Stomach (tissue), 4 donors: ENCODE results near the gene PRRC2C.

Experiments
- EP300 ChIP-seq: sonication (generic); formaldehyde crosslinking; IDR thresholded peaks from one replicate; pipeline ENCODE4 v1.6.1; 2017; ENCODE audit warnings: antibody characterized with exemption
- POLR2A ChIP-seq, 4 donors: fragments of 450-650 bp; IDR thresholded peaks; one replicate each; pipeline ENCODE4 v1.6.1; 2016; ENCODE audit warnings: antibody characterized with exemption in 4 of 4, control low read depth in 2 of 4, mild to moderate bottlenecking in 1 of 4, moderate library complexity in 1 of 4
- TF ChIP-seq, protein P1 (sequence below), 7 experiments: fragments of 450-650 bp in 4 of 7; fragments of 200-600 bp in 3 of 7; sonication (generic) in 3 of 7; IDR thresholded peaks; one replicate each; pipeline ENCODE4 v1.5.1; 2016 to 2019; ENCODE audit warnings: antibody characterized with exemption in 7 of 7, control low read depth in 2 of 7, mild to moderate bottlenecking in 1 of 7

DNA sequence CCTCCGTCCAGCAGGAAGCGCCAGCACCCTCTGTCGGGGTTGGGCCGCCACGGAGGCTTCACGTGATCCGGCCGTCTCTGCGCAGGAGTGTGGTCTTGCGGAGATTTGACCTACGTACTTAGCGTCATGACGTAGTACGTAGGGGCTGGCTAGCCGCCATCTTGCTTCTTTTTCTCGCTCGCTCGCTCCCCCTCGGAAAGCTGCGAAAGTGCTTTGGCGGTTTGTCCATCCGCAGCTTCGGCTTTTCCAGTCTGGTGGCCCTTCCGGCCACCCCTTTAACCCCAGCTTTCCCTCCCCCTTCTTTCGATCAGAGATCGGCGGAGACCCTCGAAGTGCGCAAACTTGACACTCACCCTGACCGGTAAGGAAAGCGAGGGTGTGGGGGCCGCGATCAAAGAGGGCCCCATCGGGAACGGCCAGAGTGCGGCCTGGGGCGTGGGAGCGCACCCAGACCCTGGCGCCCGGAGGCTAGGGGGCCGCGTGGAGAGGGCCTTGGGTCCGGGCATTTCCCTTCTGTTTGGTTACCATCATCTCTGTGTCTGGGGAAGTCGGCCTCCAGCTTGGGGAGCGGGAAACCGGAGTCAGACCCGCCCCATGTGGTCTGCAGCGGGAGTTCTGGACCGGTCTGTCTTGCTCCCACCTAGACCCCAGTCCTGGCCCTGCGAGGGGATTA lies at the start of gene PRRC2C:
- TF ChIP-seq, protein P1, sequence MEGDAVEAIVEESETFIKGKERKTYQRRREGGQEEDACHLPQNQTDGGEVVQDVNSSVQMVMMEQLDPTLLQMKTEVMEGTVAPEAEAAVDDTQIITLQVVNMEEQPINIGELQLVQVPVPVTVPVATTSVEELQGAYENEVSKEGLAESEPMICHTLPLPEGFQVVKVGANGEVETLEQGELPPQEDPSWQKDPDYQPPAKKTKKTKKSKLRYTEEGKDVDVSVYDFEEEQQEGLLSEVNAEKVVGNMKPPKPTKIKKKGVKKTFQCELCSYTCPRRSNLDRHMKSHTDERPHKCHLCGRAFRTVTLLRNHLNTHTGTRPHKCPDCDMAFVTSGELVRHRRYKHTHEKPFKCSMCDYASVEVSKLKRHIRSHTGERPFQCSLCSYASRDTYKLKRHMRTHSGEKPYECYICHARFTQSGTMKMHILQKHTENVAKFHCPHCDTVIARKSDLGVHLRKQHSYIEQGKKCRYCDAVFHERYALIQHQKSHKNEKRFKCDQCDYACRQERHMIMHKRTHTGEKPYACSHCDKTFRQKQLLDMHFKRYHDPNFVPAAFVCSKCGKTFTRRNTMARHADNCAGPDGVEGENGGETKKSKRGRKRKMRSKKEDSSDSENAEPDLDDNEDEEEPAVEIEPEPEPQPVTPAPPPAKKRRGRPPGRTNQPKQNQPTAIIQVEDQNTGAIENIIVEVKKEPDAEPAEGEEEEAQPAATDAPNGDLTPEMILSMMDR (IDR thresholded peaks at IDR 0.05) = peak in 4 of 7 experiments; percentile 67 to 94 (median 76)
- TF ChIP-seq POLR2A (IDR thresholded peaks at IDR 0.05) (peak in 1 of 4 donors; percentile 25), EP300 (no peak)
